A549 (cell line): ENCODE results near the gene SELENOT.

ENCODE experiments used
- CTCF ChIP-seq: fragments of >200 bp; sonication (Bioruptor Twin); formaldehyde crosslinking; IDR thresholded peaks from 3 replicates; pipeline ENCODE4 v1.5.1; 2016
- HDAC2 ChIP-seq: fragments of 200-600 bp; sonication (generic); IDR thresholded peaks from 2 replicates; pipeline ENCODE4 v1.6.1; 2016
- HES2 ChIP-seq: fragments of >200 bp; sonication (Bioruptor Twin); formaldehyde crosslinking; IDR thresholded peaks from 2 replicates; pipeline ENCODE4 v1.6.1; 2016
- HOXA7 ChIP-seq: fragments of 250-450 bp; sonication (Bioruptor Pico); IDR thresholded peaks from 2 replicates; pipeline ENCODE4 v1.5.0; 2020; ENCODE audit warnings: mild to moderate bottlenecking, moderate library complexity
- JUN ChIP-seq, 2 experiments: fragments of >200 bp; sonication (Bioruptor Twin); formaldehyde crosslinking; IDR thresholded peaks; 2 replicates in 1 of 2; 3 replicates in 1 of 2; pipeline ENCODE4 v1.6.1; 2016 to 2017
- POLR2A ChIP-seq: IDR thresholded peaks from 2 replicates; pipeline ENCODE4 v1.6.1; 2012; ENCODE audit warnings: mild to moderate bottlenecking, low read length
- POLR2AphosphoS2 ChIP-seq: conservative IDR thresholded peaks from 2 replicates; pipeline ENCODE4 v1.6.1; 2012; ENCODE audit warnings: low read length, improper control_type of control experiment, inconsistent platforms
- RCOR1 ChIP-seq: fragments of 150-350 bp; IDR thresholded peaks from 2 replicates; pipeline ENCODE4 v1.6.1; 2014; ENCODE audit warnings: antibody characterized with exemption, low read length, low read depth
- REST ChIP-seq: fragments of 200-600 bp; sonication (generic); IDR thresholded peaks from 2 replicates; pipeline ENCODE4 v1.6.1; 2016; ENCODE audit warnings: antibody characterized with exemption, mild to moderate bottlenecking, moderate library complexity
- SMC3 ChIP-seq: fragments of >200 bp; sonication (Bioruptor Twin); formaldehyde crosslinking; IDR thresholded peaks from 3 replicates; pipeline ENCODE4 v1.6.1; 2018; ENCODE audit warnings: inconsistent platforms
- USF2 ChIP-seq: fragments of 450-650 bp; IDR thresholded peaks from 2 replicates; pipeline ENCODE4 v1.6.1; 2014; ENCODE audit warnings: antibody characterized with exemption

GRCh38 chr3:150623945-150624344 lies 20.8 kb downstream of the SELENOT start:
- TF ChIP-seq CTCF (no peak), POLR2A (no peak), REST (no peak), JUN (IDR thresholded peaks at IDR 0.05) (no peak), SMC3 (no peak), HES2 (no peak), USF2 (no peak), HOXA7 (CRISPR knock-in tag) (no peak), RCOR1 (no peak), POLR2AphosphoS2 (no peak), HDAC2 (no peak)
